Measurements from ENCODE around the gene RASSF1. TPM values are rescaled to one million over a fixed set of nuclear protein-coding genes. Genes with fewer than 3 reads are reported as not detected.

The RASSF1 gene
- total RNA-seq, 1 experiment from 2014 or later: 28.1 TPM

GRCh38 chr3:50372349-50372748 lies 31.7 kb upstream of the RASSF1 start:
- Histone ChIP-seq H3K4me1 (no peaks in the 10 kb centered on the region), H3K9me3 (no peaks in the 10 kb centered on the region), H3K36me3 (ENCODE audit: control insufficient read depth, insufficient read depth, low read length) (no peaks in the 10 kb centered on the region), H3K27me3 (replicated peaks; ENCODE audit: control insufficient read depth, insufficient read depth, low read length) (no peaks in the 10 kb centered on the region), H3K4me3 (ENCODE audit: low read depth, low read length) (no peak overlapping the region)
- H3K36me3 Mint-ChIP-seq (ENCODE audit: insufficient read depth, unreplicated experiment): no peaks in the 10 kb centered on the region
- TF ChIP-seq CTCF (IDR thresholded peaks at IDR 0.05; ENCODE audit: insufficient read depth in 1 of 2, low read depth in 1 of 2, low read length in 1 of 2, severe bottlenecking in 1 of 2, unreplicated experiment in 1 of 2): no peak
- H3K27ac Mint-ChIP-seq (ENCODE audit: unreplicated experiment): no peak overlapping the region
- H3K4me1 Mint-ChIP-seq (ENCODE audit: low read depth, unreplicated experiment): no peaks in the 10 kb centered on the region
- DNase-seq: no peak
- peaks cover 13% of the 10 kb centered on the region for H3K27me3 Mint-ChIP-seq (ENCODE audit: insufficient read depth, unreplicated experiment)
- no TSS peak for BruUV-seq (replicated peaks)
- POLR2A ChIA-PET: no interaction called here
- H3K9me3 Mint-ChIP-seq (ENCODE audit: unreplicated experiment): no peaks in the 10 kb centered on the region
- CTCF ChIA-PET: no interaction called here
- intact Hi-C loops (cut with micrococcal nuclease; ENCODE audit: unreplicated experiment): no loop called here
- no peak overlapping the region for H3K4me3 Mint-ChIP-seq (ENCODE audit: unreplicated experiment)

GRCh38 chr3:50371133-50371685 lies 30.6 kb upstream of the RASSF1 start:
- Mint-ChIP-seq H3K36me3 (ENCODE audit: insufficient read depth, unreplicated experiment) (no peaks in the 10 kb centered on the region), H3K9me3 (ENCODE audit: unreplicated experiment) (no peaks in the 10 kb centered on the region), H3K27ac (ENCODE audit: unreplicated experiment) (no peak overlapping the region), H3K4me3 (ENCODE audit: unreplicated experiment) (no peak overlapping the region), H3K27me3 (ENCODE audit: insufficient read depth, unreplicated experiment) (peaks cover 14% of the 10 kb centered on the region), H3K4me1 (ENCODE audit: low read depth, unreplicated experiment) (no peaks in the 10 kb centered on the region)
- DNase-seq: no peak
- no TSS peak for BruUV-seq (replicated peaks)
- Histone ChIP-seq H3K4me1 (no peaks in the 10 kb centered on the region), H3K9me3 (no peaks in the 10 kb centered on the region), H3K36me3 (ENCODE audit: control insufficient read depth, insufficient read depth, low read length) (no peaks in the 10 kb centered on the region), H3K27me3 (replicated peaks; ENCODE audit: control insufficient read depth, insufficient read depth, low read length) (no peaks in the 10 kb centered on the region), H3K4me3 (ENCODE audit: low read depth, low read length) (no peak overlapping the region)
- ChIA-PET POLR2A (no interaction called here), CTCF (interaction anchor here (0.5 to 1.0 kb wide), 6 partner anchors 10 to 1776 kb away, joined by 3 to 14 read pairs (median 4); partner anchors contain the start of gene CISH)
- TF ChIP-seq CTCF (IDR thresholded peaks at IDR 0.05; ENCODE audit: insufficient read depth in 1 of 2, low read depth in 1 of 2, low read length in 1 of 2, severe bottlenecking in 1 of 2, unreplicated experiment in 1 of 2): no peak
- intact Hi-C loops (cut with micrococcal nuclease; ENCODE audit: unreplicated experiment): no loop called here

- Histone ChIP-seq H3K27me3 (replicated peaks; ENCODE audit: control insufficient read depth, insufficient read depth, low read length) (no peaks in the 10 kb centered on the region), H3K9me3 (no peaks in the 10 kb centered on the region), H3K4me1 (0 out of 2 replicates have a peak, but pooled peaks cover 2% of the 10 kb centered on the region), H3K4me3 (ENCODE audit: low read depth, low read length) (no peak overlapping the region), H3K36me3 (ENCODE audit: control insufficient read depth, insufficient read depth, low read length) (no peaks in the 10 kb centered on the region)
- POLR2A ChIA-PET: no interaction called here
- Mint-ChIP-seq H3K9me3 (ENCODE audit: unreplicated experiment) (no peaks in the 10 kb centered on the region), H3K4me3 (ENCODE audit: unreplicated experiment) (no peak overlapping the region), H3K36me3 (ENCODE audit: insufficient read depth, unreplicated experiment) (no peaks in the 10 kb centered on the region), H3K27ac (ENCODE audit: unreplicated experiment) (no peak overlapping the region), H3K4me1 (ENCODE audit: low read depth, unreplicated experiment) (no peaks in the 10 kb centered on the region), H3K27me3 (ENCODE audit: insufficient read depth, unreplicated experiment) (peaks cover 15% of the 10 kb centered on the region)
- BruUV-seq (replicated peaks): no TSS peak
- DNase-seq: peak in 1 of 2 experiments; percentile 28
- CTCF ChIA-PET: interaction anchor here (0.6 to 1.0 kb wide), 4 partner anchors 11 to 241 kb away, joined by 3 to 14 read pairs (median 4); partner anchors contain the start of gene CISH
- no peak for TF ChIP-seq CTCF (IDR thresholded peaks at IDR 0.05; ENCODE audit: insufficient read depth in 1 of 2, low read depth in 1 of 2, low read length in 1 of 2, severe bottlenecking in 1 of 2, unreplicated experiment in 1 of 2)
- intact Hi-C loops (cut with micrococcal nuclease; ENCODE audit: unreplicated experiment): no loop called here
Measured at GRCh38 chr3:50370594-50370993, 30.0 kb upstream of the RASSF1 start.

All from Caco-2 (cell line).